HG03354 (cell line): ENCODE results near the gene GPATCH2L.

Experiments
- ATAC-seq: cut with Tn5 transposase; IDR thresholded peaks from one replicate; pipeline ENCODE4 v1.9.1; 2021; ENCODE audit warnings: mild to moderate bottlenecking; ENCODE audit not compliant: unreplicated experiment, poor library complexity, severe bottlenecking

GPATCH2L gene

GRCh38 chr14:76193696-76194095 is 42.0 kb downstream of the GPATCH2L start:
- ATAC-seq: no peak

- ATAC-seq: no peak
Measured at GRCh38 chr14:76194327-76194726, 42.6 kb downstream of the GPATCH2L start.

GRCh38 chr14:76195003-76195402 is 43.3 kb downstream of the GPATCH2L start:
- no peak for ATAC-seq

GRCh38 chr14:76196980-76197695 is 45.4 kb downstream of the GPATCH2L start:
- no peak for ATAC-seq

- ATAC-seq: no peak
Measured at GRCh38 chr14:76201162-76201561, 49.4 kb downstream of the GPATCH2L start.

- ATAC-seq: peak; percentile 70
Measured at GRCh38 chr14:76203086-76204001, 51.6 kb downstream of the GPATCH2L start.

GRCh38 chr14:76204461-76205230 is 52.9 kb downstream of the GPATCH2L start:
- no peak for ATAC-seq

- ATAC-seq: no peak
Measured at GRCh38 chr14:76205708-76206107, 54.0 kb downstream of the GPATCH2L start.

GRCh38 chr14:76208340-76208739 is 56.6 kb downstream of the GPATCH2L start:
- no peak for ATAC-seq

GRCh38 chr14:76212242-76212641 is 60.5 kb downstream of the GPATCH2L start:
- no peak for ATAC-seq

- no peak for ATAC-seq
Measured at GRCh38 chr14:76217179-76217578, 65.5 kb downstream of the GPATCH2L start.

- no peak for ATAC-seq
Measured at GRCh38 chr14:76218662-76219061, 66.9 kb downstream of the GPATCH2L start.

- no peak for ATAC-seq
Measured at GRCh38 chr14:76219873-76220272, 68.2 kb downstream of the GPATCH2L start.

- ATAC-seq: no peak
Measured at GRCh38 chr14:76227450-76228050, 75.8 kb downstream of the GPATCH2L start.

- ATAC-seq: no peak
Measured at GRCh38 chr14:76228138-76228537, 76.4 kb downstream of the GPATCH2L start.

- ATAC-seq: no peak
Measured at GRCh38 chr14:76232800-76233199, 81.1 kb downstream of the GPATCH2L start.

GRCh38 chr14:76235628-76236027 is 83.9 kb downstream of the GPATCH2L start:
- ATAC-seq: no peak

- peak; percentile 65 for ATAC-seq
Measured at GRCh38 chr14:76236172-76237130, 84.7 kb downstream of the GPATCH2L start.
